HL-60 (cell line): Measurements from ENCODE around the gene PIGH.

Experiments
- CTCF ChIP-seq: IDR thresholded peaks from one replicate; pipeline ENCODE4 v1.5.1; 2011; ENCODE audit warnings: low read length, control low read depth, inconsistent platforms; ENCODE audit not compliant: insufficient read depth
- POLR2AphosphoS5 ChIP-seq: IDR thresholded peaks from 2 replicates; pipeline ENCODE4 v1.6.1; 2012; ENCODE audit warnings: low read depth
- REST ChIP-seq: IDR thresholded peaks from 2 replicates; pipeline ENCODE4 v1.6.1; 2012; ENCODE audit warnings: low read depth; ENCODE audit not compliant: insufficient replicate concordance

- TF ChIP-seq CTCF (no peak), POLR2AphosphoS5 (no peak), REST (no peak)
Measured at GRCh38 chr14:67555518-67556090, 44.5 kb downstream of the PIGH start.
